ENCODE results near the gene CD274. TPM values are rescaled to one million over a fixed set of nuclear protein-coding genes. Genes with fewer than 3 reads are reported as not detected.
A peak's percentile ranks its signal among the peaks of the same experiment; 100 is the strongest.
"Not testable (repeated sequence)": the region's sequence is repeated elsewhere in the genome, so short reads cannot be mapped to it uniquely, and the experiment has no call there.

CD274 gene
- total RNA-seq, 2 experiments from 2014 or later: 5.3 to 6.3 TPM

DNA sequence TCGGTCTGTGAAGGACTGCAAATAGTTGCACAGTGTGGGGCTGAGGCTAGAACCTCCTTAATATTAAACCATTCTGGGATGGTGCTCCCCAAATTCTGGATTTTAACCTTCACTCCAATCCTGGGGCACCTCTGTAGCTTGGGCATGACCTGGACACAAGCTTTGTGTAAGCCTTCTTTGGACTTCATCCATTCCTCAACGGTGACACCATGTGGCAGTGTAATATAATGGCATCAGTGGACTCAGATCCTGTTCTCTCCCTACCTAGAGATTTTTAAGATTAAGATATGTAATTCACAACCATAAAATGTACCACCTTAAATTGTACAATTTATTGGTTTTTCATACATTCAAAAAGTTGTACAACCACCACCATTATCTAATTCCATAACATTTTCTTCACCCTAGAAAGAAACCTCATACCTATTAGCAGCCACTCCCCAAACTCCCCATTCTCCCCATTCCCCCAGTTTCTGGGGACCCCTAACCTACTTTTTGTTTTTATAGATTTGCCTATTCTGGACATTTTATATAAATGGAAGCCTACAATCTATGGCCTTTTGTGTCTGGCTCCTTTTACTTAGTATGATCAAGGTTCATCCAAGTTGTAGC, 7.8 kb upstream of the CD274 start:
- H3K9me3 ChIP-seq (ENCODE audit: control insufficient read depth in 1 of 2, insufficient read depth in 1 of 2, low read length in 2 of 2): no peaks in the 10 kb centered on the region
- POLR2A ChIA-PET: interaction anchor here (1.2 kb wide), 1 partner anchor 144 kb away, joined by 3 read pairs; no protein-coding TSS in a partner anchor
- TF ChIP-seq, protein P1, sequence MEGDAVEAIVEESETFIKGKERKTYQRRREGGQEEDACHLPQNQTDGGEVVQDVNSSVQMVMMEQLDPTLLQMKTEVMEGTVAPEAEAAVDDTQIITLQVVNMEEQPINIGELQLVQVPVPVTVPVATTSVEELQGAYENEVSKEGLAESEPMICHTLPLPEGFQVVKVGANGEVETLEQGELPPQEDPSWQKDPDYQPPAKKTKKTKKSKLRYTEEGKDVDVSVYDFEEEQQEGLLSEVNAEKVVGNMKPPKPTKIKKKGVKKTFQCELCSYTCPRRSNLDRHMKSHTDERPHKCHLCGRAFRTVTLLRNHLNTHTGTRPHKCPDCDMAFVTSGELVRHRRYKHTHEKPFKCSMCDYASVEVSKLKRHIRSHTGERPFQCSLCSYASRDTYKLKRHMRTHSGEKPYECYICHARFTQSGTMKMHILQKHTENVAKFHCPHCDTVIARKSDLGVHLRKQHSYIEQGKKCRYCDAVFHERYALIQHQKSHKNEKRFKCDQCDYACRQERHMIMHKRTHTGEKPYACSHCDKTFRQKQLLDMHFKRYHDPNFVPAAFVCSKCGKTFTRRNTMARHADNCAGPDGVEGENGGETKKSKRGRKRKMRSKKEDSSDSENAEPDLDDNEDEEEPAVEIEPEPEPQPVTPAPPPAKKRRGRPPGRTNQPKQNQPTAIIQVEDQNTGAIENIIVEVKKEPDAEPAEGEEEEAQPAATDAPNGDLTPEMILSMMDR (IDR thresholded peaks at IDR 0.05): peak; percentile 65

DNA sequence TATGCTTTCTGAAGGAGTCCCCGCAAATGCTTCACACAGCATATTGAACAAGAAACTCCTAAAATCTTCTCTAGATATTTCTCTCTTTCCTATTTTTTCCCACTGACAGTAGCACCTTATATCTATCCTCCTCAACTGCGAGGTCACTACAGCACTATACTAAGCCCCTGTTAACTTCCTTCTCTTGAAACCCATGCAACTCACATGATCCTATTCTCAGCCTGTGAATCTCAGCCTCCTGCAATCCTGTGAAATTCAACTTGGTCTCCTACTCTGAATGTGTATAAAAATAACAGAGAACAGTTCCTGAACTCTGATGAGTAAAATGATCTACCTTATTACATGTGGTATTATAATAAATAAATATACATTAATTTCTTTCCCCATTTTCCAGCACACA, 6.5 kb upstream of the CD274 start:
- ChIA-PET POLR2A (interaction anchor here (0.8 kb wide), 1 partner anchor 142 kb away, joined by 3 read pairs; no protein-coding TSS in a partner anchor), CTCF (no interaction called here)
- Mint-ChIP-seq H3K36me3 (ENCODE audit: low read depth) (no peaks in the 10 kb centered on the region), H3K27me3 (no peaks in the 10 kb centered on the region), H3K27ac (no peak overlapping the region), H3K4me3 (no peak overlapping the region), H3K4me1 (ENCODE audit: low read depth) (peaks cover 28% of the 10 kb centered on the region), H3K9me3 (no peaks in the 10 kb centered on the region)
- TF ChIP-seq, protein P1 (IDR thresholded peaks at IDR 0.05): no peak
- Histone ChIP-seq H3K27ac (ENCODE audit: low read depth in 1 of 2, low read length in 2 of 2) (no peak overlapping the region), H3K4me3 (ENCODE audit: low read length) (no peak overlapping the region), H3K4me1 (ENCODE audit: insufficient read depth, low read length) (peaks cover 10% of the 10 kb centered on the region), H3K36me3 (ENCODE audit: insufficient read depth, low read length) (no peaks in the 10 kb centered on the region), H3K9me3 (ENCODE audit: control insufficient read depth in 1 of 2, insufficient read depth in 1 of 2, low read length in 2 of 2) (no peaks in the 10 kb centered on the region), H3K27me3 (ENCODE audit: control insufficient read depth in 1 of 2, insufficient read depth in 2 of 2, low read length in 2 of 2) (no peaks in the 10 kb centered on the region)
- intact Hi-C loops (cut with DNase I, micrococcal nuclease): loop anchor here in 1 of 2 experiments (5.0 kb wide), 2 partner anchors 257 to 682 kb away; partner anchors contain the start of gene INSL6
- DNase-seq (no peak), ATAC-seq (ENCODE audit: poor library complexity) (no peak)

More for the DNA sequence above, 7.8 kb upstream of the CD274 start:
- H3K4me1 Mint-ChIP-seq (ENCODE audit: low read depth): peaks cover 32% of the 10 kb centered on the region
- CTCF ChIA-PET: interaction anchor here (0.7 to 1.0 kb wide), 2 partner anchors 8 to 257 kb away, joined by 3 read pairs; partner anchors contain the start of genes CD274 and INSL6
- Histone ChIP-seq H3K4me3 (ENCODE audit: low read length) (no peak overlapping the region), H3K27ac (ENCODE audit: low read depth in 1 of 2, low read length in 2 of 2) (no peak overlapping the region), H3K36me3 (ENCODE audit: insufficient read depth, low read length) (no peaks in the 10 kb centered on the region), H3K4me1 (ENCODE audit: insufficient read depth, low read length) (peaks cover 20% of the 10 kb centered on the region), H3K27me3 (ENCODE audit: control insufficient read depth in 1 of 2, insufficient read depth in 2 of 2, low read length in 2 of 2) (no peaks in the 10 kb centered on the region)
- H3K4me3 Mint-ChIP-seq: no peak overlapping the region
- H3K27me3 Mint-ChIP-seq: no peaks in the 10 kb centered on the region
- peak in 4 of 14 experiments; percentile 47 to 70 (median 60) for DNase-seq
- no peaks in the 10 kb centered on the region for H3K9me3 Mint-ChIP-seq
- ATAC-seq (ENCODE audit: poor library complexity): no peak
- peaks cover 6% of the 10 kb centered on the region for H3K36me3 Mint-ChIP-seq (ENCODE audit: low read depth)
- no peak overlapping the region for H3K27ac Mint-ChIP-seq
- intact Hi-C loops (cut with DNase I, micrococcal nuclease): loop anchor here in 1 of 2 experiments (5.0 kb wide), 2 partner anchors 255 to 680 kb away; partner anchors contain the start of gene INSL6

DNA sequence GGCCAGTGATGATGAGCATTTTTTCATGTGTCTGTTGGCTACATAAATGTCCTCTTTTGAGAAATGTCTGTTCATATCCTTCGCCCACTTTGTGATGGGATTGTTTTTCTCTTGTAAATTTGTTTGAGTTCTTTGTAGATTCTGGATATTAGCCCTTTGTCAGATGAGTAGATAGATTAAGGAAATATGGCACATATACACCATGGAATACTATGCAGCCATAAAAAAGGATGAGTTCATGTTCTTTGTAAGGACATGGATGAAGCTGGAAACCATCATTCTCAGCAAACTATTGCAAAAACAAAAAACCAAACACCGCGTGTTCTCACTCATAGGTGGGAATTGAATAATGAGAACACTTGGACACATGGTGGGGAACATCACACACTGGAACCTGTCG, 5.2 kb upstream of the CD274 start:
- intact Hi-C loops (cut with DNase I, micrococcal nuclease); H3K27ac ChIP-seq (ENCODE audit: low read depth in 1 of 2, low read length in 2 of 2); H3K9me3 Mint-ChIP-seq; CTCF ChIA-PET; H3K4me3 Mint-ChIP-seq; H3K27me3 Mint-ChIP-seq; H3K27me3 ChIP-seq (ENCODE audit: control insufficient read depth in 1 of 2, insufficient read depth in 2 of 2, low read length in 2 of 2); ATAC-seq (ENCODE audit: poor library complexity); H3K36me3 Mint-ChIP-seq (ENCODE audit: low read depth); H3K4me3 ChIP-seq (ENCODE audit: low read length); H3K9me3 ChIP-seq (ENCODE audit: control insufficient read depth in 1 of 2, insufficient read depth in 1 of 2, low read length in 2 of 2); POLR2A ChIA-PET; H3K27ac Mint-ChIP-seq; DNase-seq; H3K36me3 ChIP-seq (ENCODE audit: insufficient read depth, low read length): not testable (repeated sequence)
- peaks cover 34% of the 10 kb centered on the region for H3K4me1 Mint-ChIP-seq (ENCODE audit: low read depth)
- H3K4me1 ChIP-seq (ENCODE audit: insufficient read depth, low read length): peaks cover 15% of the 10 kb centered on the region
